K562 (cell line): Measurements from ENCODE around the gene UCP1. TPM values are rescaled to one million over a fixed set of nuclear protein-coding genes. Genes with fewer than 3 reads are reported as not detected.

ENCODE experiments used
- ATAC-seq: fragments of 200-7000 bp; cut with Tn5 transposase; 3 replicates; pipeline ENCODE4 v1.9.1; 2020; ENCODE audit warnings: moderate library complexity
- BruUV-seq: library from RNA; stranded (reverse); fragments of 400-500 nt; replicated peaks from 2 replicates; lab custom pipeline; 2021; lab: Mats Ljungman, UMichigan
- CTCF ChIA-PET: fragments of 300-600 bp; formaldehyde crosslinking; extraction: SDS; loops from one replicate; lab custom pipeline; 2021; ENCODE audit warnings: low intra/inter-chr PET ratio; lab: Yijun Ruan, JAX
- POLR2A ChIA-PET: fragments of 300-600, 350-650 bp; sonication (Branson Sonifier 250); formaldehyde crosslinking; extraction: SDS; loops from one replicate; lab custom pipeline; 2021; ENCODE audit warnings: antibody characterized with exemption, inconsistent platforms; lab: Yijun Ruan, JAX
- DNase-seq, 4 experiments: peaks; one replicate each; pipeline versions ENCODE4 v3.0.0 to v3.0.0-alpha.2; 2011 to 2018; ENCODE audit warnings: low spot score in 3 of 4, mixed read lengths in 3 of 4; ENCODE audit errors: extremely low read depth in 1 of 4
- FAIRE-seq: peaks from 2 replicates; lab custom pipeline; 2011; peaks lifted over from hg19 to GRCh38; lab: Jason Lieb, UNC
- H2AFZ ChIP-seq: 2 replicates; pipeline ENCODE4 v1.6.0; 2011; ENCODE audit warnings: low read depth, low read length, control low read depth, inconsistent platforms
- H3K27ac ChIP-seq: fragments of 200-600 bp; 3 replicates; pipeline ENCODE4 v1.8.0; 2011; ENCODE audit warnings: low read depth, mild to moderate bottlenecking, control low read depth, inconsistent platforms, low read length, moderate library complexity, mixed read lengths; ENCODE audit errors: extremely low read depth
- H3K27me3 ChIP-seq, 2 experiments: fragments of 300-600 bp in 1 of 2; 2 replicates in 1 of 2; 3 replicates in 1 of 2; pipeline versions ENCODE4 v1.6.0 to v1.8.0; 2011; ENCODE audit warnings: inconsistent platforms in 2 of 2, low read length in 2 of 2, mild to moderate bottlenecking in 1 of 2, mixed read lengths in 1 of 2, moderate library complexity in 1 of 2; ENCODE audit not compliant: control insufficient read depth in 2 of 2, insufficient read depth in 2 of 2
- H3K36me3 ChIP-seq: fragments of 300-600 bp; 3 replicates; pipeline ENCODE4 v1.8.0; 2011; ENCODE audit warnings: mild to moderate bottlenecking, low read length, inconsistent platforms; ENCODE audit not compliant: control insufficient read depth, insufficient read depth
- H3K4me1 ChIP-seq, 2 experiments: fragments of 200-600 bp in 1 of 2; replicated peaks in 1 of 2; 2 replicates in 1 of 2; 3 replicates in 1 of 2; pipeline versions ENCODE4 v1.5.1 to v1.8.0; 2011; ENCODE audit warnings: inconsistent platforms in 2 of 2, low read length in 2 of 2, mild to moderate bottlenecking in 1 of 2, mixed read lengths in 1 of 2, moderate library complexity in 1 of 2; ENCODE audit not compliant: control insufficient read depth in 2 of 2, insufficient read depth in 2 of 2
- H3K4me2 ChIP-seq: 2 replicates; pipeline ENCODE4 v1.6.1; 2011; ENCODE audit warnings: low read length, control low read depth, inconsistent platforms, mixed read lengths; ENCODE audit not compliant: insufficient read depth
- H3K4me3 ChIP-seq: fragments of 200-600 bp; sonication (generic), shearing (Covaris generic); 2 replicates; pipeline ENCODE4 v1.5.1; 2016; ENCODE audit warnings: control low read depth, inconsistent platforms
- H3K79me2 ChIP-seq: fragments of 200-600 bp; 3 replicates; pipeline ENCODE4 v1.8.0; 2011; ENCODE audit warnings: low read length, inconsistent platforms; ENCODE audit not compliant: control insufficient read depth, insufficient read depth
- H3K9ac ChIP-seq, 2 experiments: 2 replicates each; pipeline versions ENCODE4 v1.6.0 to v1.6.1; 2011; ENCODE audit warnings: low read depth in 2 of 2, low read length in 2 of 2, control low read depth in 1 of 2, inconsistent platforms in 1 of 2, mild to moderate bottlenecking in 1 of 2, mixed read lengths in 1 of 2; ENCODE audit not compliant: insufficient read depth in 1 of 2
- H3K9me1 ChIP-seq: one replicate; pipeline ENCODE4 v1.6.0; 2011; ENCODE audit warnings: inconsistent platforms, mild to moderate bottlenecking, low read length, moderate library complexity; ENCODE audit not compliant: control insufficient read depth, insufficient read depth
- H3K9me3 ChIP-seq: replicated peaks from 2 replicates; pipeline ENCODE4 v1.5.1; 2011; ENCODE audit warnings: low read depth, low read length, inconsistent platforms; ENCODE audit not compliant: control insufficient read depth, insufficient read depth
- H4K20me1 ChIP-seq: replicated peaks from 2 replicates; pipeline ENCODE4 v1.6.1; 2011; ENCODE audit warnings: low read length, inconsistent platforms, mixed read lengths; ENCODE audit not compliant: control insufficient read depth, insufficient read depth
- ARNT ChIP-seq, 2 experiments: fragments of 450-650 bp; IDR thresholded peaks; 2 replicates each; pipeline ENCODE4 v1.6.1; 2016; ENCODE audit warnings: mild to moderate bottlenecking in 1 of 2
- BRD9 ChIP-seq: fragments of 450-650 bp; IDR thresholded peaks from 2 replicates; pipeline ENCODE4 v1.6.1; 2018; ENCODE audit warnings: low read depth; ENCODE audit not compliant: partially characterized antibody
- E4F1 ChIP-seq: fragments of 250-450 bp; sonication (Bioruptor Pico); IDR thresholded peaks from 2 replicates; pipeline ENCODE4 v1.5.0; 2021; ENCODE audit warnings: mild to moderate bottlenecking, borderline replicate concordance
- MAZ ChIP-seq, 2 experiments: fragments of 450-650 bp in 1 of 2; sonication (generic) in 1 of 2; formaldehyde crosslinking; IDR thresholded peaks in 1 of 2; conservative IDR thresholded peaks in 1 of 2; 2 replicates each; pipeline versions ENCODE4 v1.4.0 to v1.5.0; 2020; ENCODE audit warnings: mild to moderate bottlenecking in 1 of 2, missing genetic modification reagents in 1 of 2
- NCOR1 ChIP-seq: fragments of 450-650 bp; IDR thresholded peaks from 2 replicates; pipeline ENCODE4 v1.6.1; 2016; ENCODE audit warnings: mild to moderate bottlenecking, moderate library complexity
- NFE2 ChIP-seq: IDR thresholded peaks from 2 replicates; pipeline ENCODE4 v1.6.1; 2014; ENCODE audit warnings: antibody characterized with exemption, low read depth
- RBM34 ChIP-seq: fragments of 200-400 bp; formaldehyde crosslinking; IDR thresholded peaks from 2 replicates; pipeline ENCODE4 v1.6.1; 2018; ENCODE audit warnings: low read length, borderline replicate concordance; ENCODE audit not compliant: insufficient read depth
- SREBF1 ChIP-seq: fragments of 150-350 bp; IDR thresholded peaks from 2 replicates; pipeline ENCODE4 v1.6.1; 2014; ENCODE audit warnings: antibody characterized with exemption, low read depth, low read length, borderline replicate concordance
- SRSF1 ChIP-seq: fragments of 200-400 bp; formaldehyde crosslinking; IDR thresholded peaks from 2 replicates; pipeline ENCODE4 v1.6.1; 2017; ENCODE audit warnings: mild to moderate bottlenecking, low read depth, low read length, moderate library complexity
- TAF1 ChIP-seq: IDR thresholded peaks from 2 replicates; pipeline ENCODE4 v1.6.1; 2011; ENCODE audit warnings: mild to moderate bottlenecking, low read length, moderate library complexity; ENCODE audit not compliant: insufficient read depth, control insufficient read depth, severe bottlenecking; ENCODE audit errors: extremely low read depth
- TFAM ChIP-seq: fragments of 250-450 bp; sonication (Bioruptor Pico); conservative IDR thresholded peaks from 2 replicates; pipeline ENCODE4 v1.5.0; 2021; ENCODE audit warnings: mild to moderate bottlenecking, moderate library complexity
- ZNF280B ChIP-seq: fragments of 250-450 bp; sonication (Bioruptor Pico); IDR thresholded peaks from 2 replicates; pipeline ENCODE4 v1.5.1; 2021; ENCODE audit warnings: mild to moderate bottlenecking
- WGBS: fragments of 100-300 bp; shearing (Covaris generic); methylation state at CpG from one replicate; pipeline ENCODE4 v1.1.6; 2016; ENCODE audit warnings: low coverage, mixed read lengths; ENCODE audit not compliant: insufficient coverage; ENCODE audit errors: missing lambda C conversion rate; 5-methylcytosine and 5-hydroxymethylcytosine counted together
- in situ Hi-C: fragments of 300-500 bp; cut with MboI; formaldehyde crosslinking; loops from 4 replicates; pipeline ENCODE4 v1.15.0; 2018; ENCODE audit warnings: inconsistent platforms, mixed read lengths
- intact Hi-C: fragments of 100-400 bp; cut with micrococcal nuclease; formaldehyde crosslinking; loops from 2 replicates; pipeline ENCODE4 v1.14.2; 2022
- polyA plus RNA-seq, 8 experiments: library from polyadenylated mRNA; depleted of rRNA in 4 of 8; stranded (reverse) in 5 of 8; unstranded in 3 of 8; fragments of >200 nt; fragmentation: Nextera tagmentation in 2 of 8; fragmentation: Illumina TruSeq in 1 of 8; extraction: Ambion mirVana in 2 of 8; extraction: Trizol in 1 of 8; gene quantifications; 2 replicates each; pipeline versions ENCODE4 v1.2.1 to v1.2.3, GENCODE V29; 2011 to 2014; ENCODE audit warnings: inconsistent platforms in 1 of 8, missing spikeins in 1 of 8
- total RNA-seq, 7 experiments: library from RNA; depleted of rRNA in 6 of 7; stranded (reverse); fragments of >200 nt in 6 of 7; fragmentation: Illumina TruSeq in 2 of 7; extraction: Trizol in 2 of 7; gene quantifications; 2 replicates each; pipeline versions ENCODE4 v1.2.1 to v1.2.3, GENCODE V29; 2011 to 2021; ENCODE audit warnings: low replicate concordance in 1 of 7
- TF ChIP-seq, protein P1 (sequence below), 2 experiments: IDR thresholded peaks; 2 replicates each; pipeline ENCODE4 v1.6.1; 2012; ENCODE audit warnings: improper control_type of control experiment in 2 of 2, low read depth in 2 of 2, low read length in 2 of 2, borderline replicate concordance in 1 of 2
- TF ChIP-seq, protein P2 (sequence below): fragments of 250-450 bp; sonication (Bioruptor Pico); IDR thresholded peaks from 2 replicates; pipeline ENCODE4 v1.8.0; 2021; ENCODE audit warnings: moderate library complexity, mild to moderate bottlenecking, inconsistent platforms

The UCP1 gene
- total and polyA plus RNA-seq, 9 of the 15 experiments (the other 6 are each of a cell fraction or from before 2014, with no cell fraction given): not detected

DNA sequence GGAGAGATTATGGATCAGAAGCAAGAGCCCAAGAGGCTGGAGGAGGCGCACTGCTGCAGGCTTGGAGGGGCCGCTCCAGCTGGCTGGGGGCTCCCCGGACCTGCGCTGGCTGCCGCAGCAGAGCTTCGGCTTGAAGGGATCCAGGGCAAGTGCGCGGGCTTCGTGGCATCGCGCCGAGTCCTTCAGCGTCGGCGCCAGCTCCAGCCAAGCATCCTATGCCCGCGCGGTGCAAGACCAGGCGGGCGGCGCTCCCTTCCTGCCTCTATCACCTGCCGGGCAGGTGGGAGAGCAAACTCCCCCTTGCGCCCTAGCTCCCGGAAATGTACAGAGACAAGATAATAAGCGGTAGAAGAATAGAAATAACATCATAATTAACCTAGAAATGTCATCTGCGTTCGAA lies 10.5 kb upstream of the UCP1 start:
- Histone ChIP-seq H4K20me1 (no peaks in the 10 kb centered on the region), H3K9ac (no peak overlapping the region; a peak in 1 of 4 replicates), H3K9me3 (no peaks in the 10 kb centered on the region), H3K27ac (no peak overlapping the region), H3K4me1 (peaks cover 0 to 4% of the 10 kb centered on the region in 2 experiments; a peak in 2 of 5 replicates), H3K36me3 (no peaks in the 10 kb centered on the region), H3K79me2 (no peaks in the 10 kb centered on the region), H2AFZ (no peak overlapping the region), H3K4me3 (no peak overlapping the region), H3K4me2 (no peak overlapping the region), H3K27me3 (peaks cover 13 to 31% of the 10 kb centered on the region in 2 experiments)
- under 1% methylated on average over 27 of the region's 27 CpGs for WGBS
- intact Hi-C loops: no loop called here
- CTCF ChIA-PET: no interaction called here
- no peak for FAIRE-seq
- no peak for DNase-seq
- no TSS peak for BruUV-seq
- no peak for ATAC-seq
- TF ChIP-seq ZNF280B (CRISPR knock-in tag): no peak
- TF ChIP-seq E4F1 (CRISPR knock-in tag): no peak
- TF ChIP-seq NCOR1: no peak
- no peak for TF ChIP-seq BRD9
- TF ChIP-seq NFE2: no peak
- TF ChIP-seq SRSF1: no peak
- no peak for TF ChIP-seq ARNT (IDR thresholded peaks at IDR 0.05)
- TF ChIP-seq RBM34: no peak
- TF ChIP-seq SREBF1: no peak
- TF ChIP-seq TAF1: no peak
- TF ChIP-seq TFAM (CRISPR knock-in tag): no peak
- no peak for TF ChIP-seq MAZ (CRISPR knock-in tag; conservative IDR thresholded peaks at IDR 0.05 in 1 of 2, IDR thresholded peaks at IDR 0.05 in 1 of 2)
- TF ChIP-seq, protein P1, sequence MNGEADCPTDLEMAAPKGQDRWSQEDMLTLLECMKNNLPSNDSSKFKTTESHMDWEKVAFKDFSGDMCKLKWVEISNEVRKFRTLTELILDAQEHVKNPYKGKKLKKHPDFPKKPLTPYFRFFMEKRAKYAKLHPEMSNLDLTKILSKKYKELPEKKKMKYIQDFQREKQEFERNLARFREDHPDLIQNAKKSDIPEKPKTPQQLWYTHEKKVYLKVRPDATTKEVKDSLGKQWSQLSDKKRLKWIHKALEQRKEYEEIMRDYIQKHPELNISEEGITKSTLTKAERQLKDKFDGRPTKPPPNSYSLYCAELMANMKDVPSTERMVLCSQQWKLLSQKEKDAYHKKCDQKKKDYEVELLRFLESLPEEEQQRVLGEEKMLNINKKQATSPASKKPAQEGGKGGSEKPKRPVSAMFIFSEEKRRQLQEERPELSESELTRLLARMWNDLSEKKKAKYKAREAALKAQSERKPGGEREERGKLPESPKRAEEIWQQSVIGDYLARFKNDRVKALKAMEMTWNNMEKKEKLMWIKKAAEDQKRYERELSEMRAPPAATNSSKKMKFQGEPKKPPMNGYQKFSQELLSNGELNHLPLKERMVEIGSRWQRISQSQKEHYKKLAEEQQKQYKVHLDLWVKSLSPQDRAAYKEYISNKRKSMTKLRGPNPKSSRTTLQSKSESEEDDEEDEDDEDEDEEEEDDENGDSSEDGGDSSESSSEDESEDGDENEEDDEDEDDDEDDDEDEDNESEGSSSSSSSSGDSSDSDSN (IDR thresholded peaks at IDR 0.05; ENCODE audit: borderline replicate concordance in 1 of 2, low read depth in 2 of 2, low read length in 2 of 2): no peak
- TF ChIP-seq, protein P2, sequence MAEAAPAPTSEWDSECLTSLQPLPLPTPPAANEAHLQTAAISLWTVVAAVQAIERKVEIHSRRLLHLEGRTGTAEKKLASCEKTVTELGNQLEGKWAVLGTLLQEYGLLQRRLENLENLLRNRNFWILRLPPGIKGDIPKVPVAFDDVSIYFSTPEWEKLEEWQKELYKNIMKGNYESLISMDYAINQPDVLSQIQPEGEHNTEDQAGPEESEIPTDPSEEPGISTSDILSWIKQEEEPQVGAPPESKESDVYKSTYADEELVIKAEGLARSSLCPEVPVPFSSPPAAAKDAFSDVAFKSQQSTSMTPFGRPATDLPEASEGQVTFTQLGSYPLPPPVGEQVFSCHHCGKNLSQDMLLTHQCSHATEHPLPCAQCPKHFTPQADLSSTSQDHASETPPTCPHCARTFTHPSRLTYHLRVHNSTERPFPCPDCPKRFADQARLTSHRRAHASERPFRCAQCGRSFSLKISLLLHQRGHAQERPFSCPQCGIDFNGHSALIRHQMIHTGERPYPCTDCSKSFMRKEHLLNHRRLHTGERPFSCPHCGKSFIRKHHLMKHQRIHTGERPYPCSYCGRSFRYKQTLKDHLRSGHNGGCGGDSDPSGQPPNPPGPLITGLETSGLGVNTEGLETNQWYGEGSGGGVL (CRISPR knock-in tag): no peak
- TF ChIP-seq, all 486 proteins: peak for 0
- H3K9me1 ChIP-seq: no peaks in the 10 kb centered on the region
- POLR2A ChIA-PET: no interaction called here
- in situ Hi-C loops: no loop called here
